HG02938 (cell line): Measurements from ENCODE around the gene NFATC4.

Source experiments
- ATAC-seq: cut with Tn5 transposase; IDR thresholded peaks from one replicate; pipeline ENCODE4 v1.9.1; 2021; ENCODE audit warnings: mild to moderate bottlenecking, moderate library complexity; ENCODE audit not compliant: unreplicated experiment

Gene NFATC4

DNA sequence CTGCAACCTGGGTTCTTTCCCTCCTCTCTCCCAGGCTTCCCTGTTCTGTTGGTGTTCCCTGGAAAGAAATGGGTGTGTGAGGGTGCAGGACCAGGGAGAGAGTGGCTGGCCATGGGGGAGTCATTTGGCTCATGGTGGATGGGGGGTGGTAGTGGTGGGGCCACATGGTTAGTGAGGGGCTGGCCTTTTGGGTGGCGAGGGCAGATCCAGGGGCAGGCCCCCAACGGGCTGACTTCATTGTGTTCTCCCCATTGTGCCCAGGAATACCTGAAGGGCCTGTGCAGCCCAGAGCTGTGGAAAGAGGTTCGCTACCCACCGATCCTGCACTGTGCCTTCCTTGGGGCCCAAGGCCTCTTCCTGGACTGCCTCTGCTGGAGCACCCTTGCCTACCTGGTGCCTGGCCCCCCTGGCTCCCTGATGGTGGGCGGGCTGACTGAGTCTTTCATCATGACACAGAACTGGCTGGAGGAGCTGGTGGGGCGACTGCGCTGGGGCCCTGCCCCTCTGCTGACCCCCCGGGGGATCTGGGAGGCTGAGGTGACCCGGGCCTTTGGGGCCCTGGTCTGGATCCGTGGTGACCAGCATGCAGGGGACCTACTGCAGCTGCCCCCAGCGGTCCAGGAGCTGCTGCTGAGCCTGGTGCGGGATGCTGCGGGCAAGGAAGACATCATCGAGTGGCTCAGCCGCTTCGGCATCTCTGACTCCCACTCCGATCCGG, 39.8 kb downstream of the NFATC4 start:
- no peak for ATAC-seq

DNA sequence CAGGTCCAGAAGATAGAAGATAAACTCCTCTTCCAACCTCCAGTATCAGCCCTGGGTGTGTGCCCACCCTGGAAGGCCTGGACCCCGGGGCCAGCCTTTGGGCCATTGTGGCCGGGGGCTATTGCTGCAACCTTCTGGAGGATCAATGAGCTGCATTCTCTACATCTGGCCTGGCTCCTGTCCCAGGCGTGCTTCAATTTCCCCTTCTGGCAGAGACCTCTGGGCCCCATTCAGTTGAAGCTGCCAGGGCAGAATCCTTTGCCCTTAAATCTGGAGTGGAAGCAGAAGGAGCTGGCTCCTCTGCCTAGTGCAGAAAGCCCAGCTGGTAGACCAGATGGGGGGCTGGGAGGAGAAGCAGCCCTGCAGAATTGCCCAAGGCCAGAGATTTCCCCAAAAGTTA, 40.8 kb downstream of the NFATC4 start:
- ATAC-seq = no peak

DNA sequence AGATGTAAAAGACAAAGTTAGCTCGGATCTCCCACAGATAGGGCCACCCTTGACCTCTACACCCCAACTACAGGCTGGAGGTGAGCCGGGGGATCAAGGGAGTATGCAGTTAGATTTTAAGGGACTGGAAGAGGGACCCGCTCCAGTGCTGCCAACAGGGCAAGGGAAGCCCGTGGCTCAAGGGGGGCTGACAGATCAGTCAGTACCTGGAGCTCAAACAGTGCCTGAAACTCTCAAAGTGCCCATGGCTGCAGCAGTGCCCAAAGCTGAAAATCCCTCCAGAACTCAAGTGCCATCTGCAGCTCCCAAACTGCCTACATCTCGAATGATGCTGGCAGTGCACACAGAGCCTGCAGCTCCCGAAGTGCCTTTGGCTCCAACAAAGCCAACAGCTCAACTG, 41.2 kb downstream of the NFATC4 start:
- ATAC-seq = no peak

DNA sequence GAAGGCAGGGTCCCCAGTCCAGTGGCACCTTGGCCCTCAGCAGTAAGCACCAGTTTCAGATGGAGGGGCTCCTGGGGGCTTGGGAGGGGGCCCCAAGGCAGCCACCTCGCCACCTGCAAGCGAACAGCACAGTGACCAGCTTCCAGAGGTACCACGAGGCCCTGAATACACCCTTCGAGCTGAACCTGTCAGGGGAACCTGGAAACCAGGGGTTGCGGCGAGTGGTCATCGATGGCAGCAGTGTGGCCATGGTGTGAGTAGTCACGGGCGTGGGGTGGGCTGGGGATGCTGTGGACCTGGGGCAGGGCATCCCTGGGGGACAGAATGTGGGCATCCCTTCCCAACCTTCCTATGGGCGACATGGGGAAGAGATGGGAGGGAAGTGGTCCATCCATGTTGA, 42.0 kb downstream of the NFATC4 start:
- no peak for ATAC-seq

DNA sequence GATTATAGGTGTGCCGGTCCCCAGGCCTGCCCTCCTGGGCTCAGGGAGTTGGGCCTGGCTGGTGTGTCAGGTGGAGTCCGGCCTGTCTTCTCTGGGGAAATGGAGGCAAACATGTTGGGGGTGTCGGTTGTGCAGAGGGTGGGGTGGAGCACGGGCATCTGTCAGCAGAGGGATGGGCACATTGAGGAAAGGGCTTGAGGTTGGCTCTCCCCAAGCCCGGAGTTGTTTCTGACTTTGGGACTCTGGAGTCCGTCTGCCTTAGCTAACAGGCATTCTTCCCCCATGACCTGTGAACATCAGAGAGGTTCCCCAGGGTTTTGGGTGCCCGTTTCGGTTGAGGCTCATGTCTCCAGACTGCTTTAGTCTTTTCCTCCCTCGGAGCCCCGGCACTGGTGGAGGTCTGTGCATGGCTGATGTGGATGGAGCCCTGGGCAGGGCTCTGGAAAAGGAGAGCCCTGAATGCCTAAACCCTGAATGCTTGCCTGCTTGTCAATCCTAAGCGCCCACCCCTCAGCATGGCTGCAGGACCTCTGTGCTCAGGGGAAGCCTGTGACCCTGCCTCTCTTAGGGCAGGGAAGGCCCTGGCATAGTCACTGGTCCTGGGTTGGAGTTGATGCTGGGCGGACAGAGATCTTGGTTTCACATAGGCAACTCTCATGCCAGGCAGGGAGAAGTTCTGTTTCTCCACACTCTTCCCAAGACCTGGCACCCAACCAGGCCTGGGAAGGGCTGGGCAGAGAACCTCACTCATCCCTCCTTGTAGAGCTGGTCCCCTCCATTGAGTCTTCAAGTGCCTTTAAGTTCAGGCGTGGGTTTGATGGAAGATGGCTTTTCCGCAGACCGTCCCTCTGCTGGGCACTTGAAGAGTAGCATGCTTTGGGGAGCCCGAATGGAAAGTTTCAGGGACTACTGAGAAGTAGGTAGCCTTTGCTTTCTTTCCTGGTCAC, 43.7 kb downstream of the NFATC4 start:
- no peak for ATAC-seq

DNA sequence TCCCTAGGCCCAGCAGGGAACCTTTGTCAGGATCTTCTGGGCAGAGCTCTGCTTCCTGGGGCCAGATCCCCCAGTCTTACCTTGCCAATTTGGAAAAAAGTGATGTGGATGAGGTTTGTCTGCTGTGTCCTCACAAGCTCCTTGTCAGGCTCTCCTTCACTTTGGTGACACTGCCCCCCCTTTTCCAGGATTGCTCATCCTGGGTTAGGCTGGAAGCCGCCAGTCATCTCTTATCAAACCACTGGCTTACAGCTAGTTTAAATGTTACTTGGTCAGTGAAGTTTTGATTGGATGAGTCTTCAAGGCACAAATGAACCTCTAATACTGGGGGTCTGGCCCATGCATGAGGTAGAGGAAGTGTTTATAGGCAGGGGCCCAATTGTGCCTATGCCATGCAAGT, 46.1 kb downstream of the NFATC4 start:
- ATAC-seq = no peak

DNA sequence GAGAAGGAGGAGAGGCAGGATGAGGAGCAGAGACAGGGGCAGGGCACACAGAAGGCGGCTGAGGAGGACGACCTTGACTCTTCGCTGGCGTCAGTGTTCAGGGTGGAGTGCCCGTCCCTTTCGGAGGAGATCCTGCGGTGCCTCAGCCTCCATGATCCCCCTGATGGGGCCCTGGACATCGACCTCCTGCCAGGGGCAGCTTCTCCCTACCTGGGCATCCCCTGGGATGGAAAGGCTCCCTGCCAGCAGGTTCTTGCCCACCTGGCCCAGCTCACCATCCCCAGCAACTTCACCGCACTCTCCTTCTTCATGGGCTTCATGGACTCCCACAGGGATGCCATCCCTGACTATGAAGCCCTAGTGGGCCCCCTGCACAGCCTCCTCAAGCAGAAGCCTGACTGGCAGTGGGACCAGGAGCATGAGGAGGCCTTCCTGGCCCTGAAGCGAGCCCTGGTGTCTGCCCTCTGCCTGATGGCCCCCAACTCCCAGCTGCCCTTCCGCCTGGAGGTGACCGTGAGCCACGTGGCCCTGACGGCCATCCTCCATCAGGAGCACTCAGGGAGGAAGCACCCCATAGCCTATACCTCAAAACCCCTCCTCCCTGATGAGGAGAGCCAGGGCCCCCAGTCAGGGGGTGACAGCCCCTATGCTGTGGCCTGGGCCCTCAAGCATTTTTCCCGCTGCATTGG, 46.9 kb downstream of the NFATC4 start:
- ATAC-seq = no peak

DNA sequence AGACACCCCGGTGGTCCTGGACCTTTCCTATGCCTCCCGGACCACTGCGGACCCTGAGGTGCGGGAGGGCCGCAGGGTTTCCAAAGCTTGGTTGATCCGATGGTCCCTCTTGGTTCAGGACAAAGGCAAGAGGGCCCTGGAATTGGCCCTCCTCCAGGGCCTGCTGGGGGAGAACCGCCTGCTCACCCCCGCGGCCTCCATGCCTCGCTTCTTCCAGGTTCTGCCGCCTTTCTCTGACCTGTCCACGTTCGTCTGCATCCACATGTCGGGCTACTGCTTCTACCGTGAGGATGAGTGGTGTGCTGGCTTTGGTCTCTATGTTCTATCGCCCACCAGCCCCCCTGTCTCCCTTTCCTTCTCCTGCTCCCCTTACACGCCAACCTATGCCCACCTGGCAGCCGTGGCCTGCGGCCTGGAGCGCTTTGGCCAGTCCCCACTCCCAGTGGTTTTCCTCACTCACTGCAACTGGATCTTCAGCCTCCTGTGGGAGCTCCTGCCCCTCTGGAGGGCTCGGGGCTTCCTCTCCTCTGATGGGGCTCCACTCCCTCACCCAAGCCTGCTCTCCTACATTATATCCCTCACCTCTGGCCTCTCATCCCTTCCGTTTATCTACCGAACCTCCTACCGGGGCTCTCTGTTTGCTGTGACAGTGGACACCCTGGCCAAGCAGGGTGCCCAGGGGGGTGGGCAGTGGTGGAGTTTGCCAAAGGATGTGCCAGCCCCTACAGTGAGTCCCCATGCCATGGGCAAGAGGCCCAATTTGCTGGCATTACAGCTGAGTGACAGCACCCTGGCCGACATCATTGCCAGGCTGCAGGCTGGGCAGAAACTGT, 47.7 kb downstream of the NFATC4 start:
- no peak for ATAC-seq

DNA sequence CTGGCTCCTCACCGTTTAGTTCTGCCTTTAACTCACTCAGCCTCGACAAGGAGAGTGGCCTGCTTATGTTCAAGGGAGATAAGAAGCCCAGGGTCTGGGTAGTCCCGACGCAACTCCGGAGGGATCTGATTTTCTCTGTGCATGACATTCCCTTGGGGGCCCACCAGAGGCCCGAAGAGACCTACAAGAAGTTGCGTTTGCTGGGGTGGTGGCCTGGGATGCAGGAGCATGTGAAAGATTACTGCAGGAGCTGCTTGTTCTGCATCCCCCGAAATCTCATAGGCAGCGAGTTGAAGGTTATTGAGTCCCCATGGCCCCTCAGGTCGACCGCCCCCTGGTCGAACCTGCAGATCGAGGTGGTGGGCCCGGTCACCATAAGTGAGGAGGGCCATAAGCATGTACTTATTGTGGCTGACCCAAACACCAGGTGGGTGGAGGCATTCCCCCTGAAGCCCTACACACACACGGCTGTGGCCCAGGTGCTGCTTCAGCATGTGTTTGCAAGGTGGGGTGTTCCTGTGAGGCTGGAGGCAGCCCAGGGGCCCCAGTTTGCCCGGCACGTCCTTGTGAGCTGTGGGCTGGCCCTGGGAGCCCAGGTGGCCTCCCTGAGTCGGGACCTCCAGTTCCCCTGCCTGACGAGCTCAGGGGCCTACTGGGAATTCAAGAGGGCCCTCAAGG, 48.4 kb downstream of the NFATC4 start:
- ATAC-seq = no peak

DNA sequence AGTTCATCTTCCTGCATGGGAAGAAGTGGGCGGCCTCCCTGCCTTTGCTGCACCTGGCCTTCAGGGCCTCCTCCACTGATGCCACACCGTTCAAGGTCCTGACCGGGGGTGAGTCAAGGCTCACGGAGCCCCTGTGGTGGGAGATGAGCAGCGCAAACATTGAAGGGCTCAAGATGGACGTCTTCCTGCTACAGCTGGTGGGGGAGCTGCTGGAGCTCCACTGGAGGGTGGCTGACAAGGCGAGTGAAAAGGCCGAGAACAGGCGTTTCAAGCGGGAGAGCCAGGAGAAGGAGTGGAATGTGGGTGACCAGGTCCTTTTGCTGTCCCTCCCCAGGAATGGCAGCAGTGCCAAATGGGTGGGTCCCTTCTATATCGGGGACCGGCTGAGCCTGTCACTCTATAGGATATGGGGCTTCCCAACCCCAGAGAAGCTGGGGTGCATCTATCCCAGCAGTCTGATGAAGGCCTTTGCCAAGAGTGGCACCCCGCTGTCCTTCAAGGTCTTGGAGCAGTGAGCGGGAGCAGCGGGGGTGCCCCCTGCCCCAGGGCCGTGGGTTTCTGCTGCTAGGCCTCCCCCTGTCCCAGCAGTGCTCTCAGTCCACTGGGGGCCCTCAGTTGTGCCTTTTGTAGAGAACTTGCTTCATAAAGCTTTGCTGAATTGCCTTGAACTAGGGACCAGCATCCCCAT, 49.1 kb downstream of the NFATC4 start:
- no peak for ATAC-seq

DNA sequence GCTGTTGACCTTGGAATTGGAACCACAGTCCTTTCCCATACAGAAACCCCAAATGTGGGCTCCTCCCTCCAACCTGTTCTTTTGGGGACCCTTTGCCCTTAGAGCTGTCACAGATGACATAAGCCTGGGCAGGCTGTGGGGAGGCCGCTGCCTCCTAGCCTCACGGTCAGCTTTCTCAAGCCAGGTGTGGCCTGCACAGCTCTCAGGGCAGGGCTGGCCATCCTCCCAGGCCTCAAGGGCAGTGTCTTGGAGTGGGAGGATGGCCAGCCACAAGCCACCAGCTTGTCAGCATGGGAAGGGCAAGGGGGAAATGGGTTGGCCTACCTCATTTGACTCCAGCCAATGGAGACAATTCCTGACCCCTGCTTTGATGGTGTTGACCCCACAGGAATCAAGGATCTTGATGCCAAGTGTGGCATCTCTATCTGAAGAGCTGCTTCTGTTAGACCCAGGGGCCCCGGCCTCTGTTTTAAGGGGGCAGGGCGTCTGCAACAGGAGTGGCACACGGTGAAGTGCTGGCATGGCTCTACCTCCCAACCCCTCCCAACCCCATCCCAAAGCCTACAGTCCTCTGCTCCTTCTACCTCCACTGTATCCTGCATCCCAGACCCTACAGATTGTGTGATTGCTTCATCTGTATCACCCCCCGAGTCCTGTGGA, 50.0 kb downstream of the NFATC4 start:
- no peak for ATAC-seq

DNA sequence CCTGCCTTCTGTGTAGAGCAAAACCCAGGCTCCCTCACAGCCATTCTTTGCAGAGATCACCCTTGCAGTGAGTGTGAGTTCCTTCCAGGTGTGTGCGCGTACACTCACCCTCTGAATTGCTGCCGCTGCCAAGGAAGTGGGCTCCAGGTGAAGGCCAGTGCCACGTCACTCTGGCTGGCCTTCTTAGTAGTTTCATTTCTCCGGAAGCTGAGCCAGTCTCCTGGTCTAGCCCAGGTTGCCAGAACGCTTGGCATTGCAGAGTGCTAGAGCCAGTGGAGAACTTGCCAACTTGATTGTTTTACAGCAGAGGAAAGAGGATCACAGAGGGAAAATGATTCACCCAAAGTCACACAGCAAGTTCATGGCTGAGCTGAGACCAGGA, 50.5 kb downstream of the NFATC4 start:
- ATAC-seq = no peak

DNA sequence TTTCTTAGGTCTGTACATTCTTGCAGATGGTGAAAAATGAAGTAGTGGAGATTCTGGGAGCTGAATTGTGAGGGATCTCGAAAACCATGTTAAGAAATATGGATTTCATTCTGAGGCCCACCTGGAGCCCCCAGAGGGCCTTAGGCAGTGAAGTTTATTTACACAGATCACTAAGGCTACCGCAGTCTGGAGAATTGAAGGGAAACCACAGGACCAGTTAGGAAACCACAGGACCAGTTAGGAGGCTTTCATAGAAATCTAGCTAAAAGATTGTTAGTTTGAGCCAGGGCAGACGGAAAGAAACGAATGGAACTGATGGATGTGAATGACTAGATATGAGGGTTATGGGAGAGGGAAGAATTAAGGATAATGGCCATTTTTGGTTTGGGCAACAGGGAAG, 54.3 kb downstream of the NFATC4 start:
- no peak for ATAC-seq

DNA sequence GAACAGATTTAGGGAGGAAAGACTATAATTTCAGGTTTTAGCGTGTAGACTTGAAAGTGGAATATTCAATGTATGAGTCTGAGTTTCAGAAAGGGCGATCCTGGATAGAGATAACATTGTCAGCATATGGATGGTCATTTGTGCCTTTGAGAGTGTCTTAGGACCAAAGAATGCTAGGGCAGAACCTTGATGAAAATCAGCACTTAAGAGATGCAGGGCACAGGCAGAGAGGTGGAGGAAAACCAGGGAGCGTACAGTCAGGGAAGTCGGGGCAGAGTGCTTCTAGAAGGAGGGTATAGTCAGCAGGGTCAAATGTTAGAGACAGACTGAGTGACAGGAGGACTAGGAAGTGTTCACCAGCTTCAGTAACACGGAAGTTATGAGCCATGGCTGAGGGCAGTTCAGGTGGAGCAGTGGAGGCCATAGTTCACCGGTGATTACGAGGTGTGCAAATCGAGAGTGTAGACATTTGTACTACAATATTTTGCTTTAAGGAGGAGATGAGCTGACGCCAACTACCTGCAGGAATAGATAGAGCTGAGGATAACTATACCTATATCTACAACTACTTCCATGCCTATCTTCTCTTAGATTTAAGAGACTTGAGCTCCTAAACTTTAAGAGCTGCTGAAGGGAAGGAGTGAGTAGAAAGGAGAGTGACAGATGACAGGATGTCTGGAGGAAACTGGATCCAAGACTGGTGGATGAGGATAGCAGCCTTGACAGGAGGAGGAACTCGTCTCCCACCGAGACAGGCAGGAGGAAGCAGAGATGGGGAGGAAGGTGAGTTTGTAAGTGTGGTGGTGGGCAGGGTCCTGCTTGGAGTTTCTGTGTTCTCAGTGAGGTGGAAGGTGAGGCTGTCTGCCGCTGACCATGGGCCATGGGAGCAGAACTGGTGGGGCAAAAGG, 55.0 kb downstream of the NFATC4 start:
- no peak for ATAC-seq

DNA sequence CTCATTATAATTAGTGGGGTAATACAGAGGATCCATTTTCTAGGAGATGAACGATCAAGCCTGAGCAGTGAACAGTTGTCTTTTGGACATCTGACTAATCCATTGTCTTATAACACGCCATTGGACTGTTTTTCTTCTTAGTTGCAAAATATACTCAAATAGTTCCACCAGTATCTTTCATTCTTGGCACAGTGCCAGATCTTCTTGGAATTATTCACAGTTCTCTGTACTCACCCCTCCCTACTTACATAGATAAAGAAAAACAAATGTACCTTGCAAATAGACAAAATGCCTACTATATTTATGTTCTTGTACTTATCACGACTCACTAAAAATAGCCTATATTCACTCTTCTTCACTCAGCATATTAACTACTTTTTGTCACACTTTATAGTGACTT, 57.7 kb downstream of the NFATC4 start:
- no peak for ATAC-seq

DNA sequence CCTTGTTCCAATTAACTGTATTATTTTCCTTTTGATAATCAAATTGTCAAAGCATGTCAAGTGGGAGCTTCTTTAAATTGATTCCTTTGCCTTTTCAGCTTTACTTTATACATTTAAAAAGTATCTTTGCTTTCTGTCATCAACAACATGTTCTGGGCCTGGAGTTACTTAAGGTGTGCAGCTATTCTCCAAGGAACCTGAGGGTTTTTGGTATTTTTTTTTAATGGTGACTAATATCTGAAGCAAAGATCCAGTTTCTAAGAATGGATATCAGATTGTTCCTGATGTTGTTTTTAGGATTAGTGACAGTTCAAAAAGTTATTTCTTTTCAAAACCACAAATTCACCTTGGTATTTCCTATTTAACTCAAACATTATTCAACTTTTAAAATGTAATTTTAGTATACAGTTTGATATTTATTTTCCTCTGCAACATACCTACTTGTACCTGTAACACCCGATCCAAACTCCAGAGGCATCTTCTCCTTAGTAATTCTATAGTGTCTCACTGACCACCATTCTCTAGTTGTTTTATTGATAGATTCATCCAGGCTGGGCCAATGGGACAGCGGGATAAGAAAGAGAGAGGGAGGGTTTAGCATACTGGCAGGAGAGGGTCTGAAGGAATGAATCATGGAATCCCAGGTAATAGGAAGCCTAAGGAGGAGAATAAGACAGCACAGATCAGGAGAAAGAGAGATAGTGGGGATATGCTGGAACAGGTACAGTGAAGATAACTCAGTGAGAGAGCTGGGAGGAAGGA, 58.3 kb downstream of the NFATC4 start:
- no peak for ATAC-seq

DNA sequence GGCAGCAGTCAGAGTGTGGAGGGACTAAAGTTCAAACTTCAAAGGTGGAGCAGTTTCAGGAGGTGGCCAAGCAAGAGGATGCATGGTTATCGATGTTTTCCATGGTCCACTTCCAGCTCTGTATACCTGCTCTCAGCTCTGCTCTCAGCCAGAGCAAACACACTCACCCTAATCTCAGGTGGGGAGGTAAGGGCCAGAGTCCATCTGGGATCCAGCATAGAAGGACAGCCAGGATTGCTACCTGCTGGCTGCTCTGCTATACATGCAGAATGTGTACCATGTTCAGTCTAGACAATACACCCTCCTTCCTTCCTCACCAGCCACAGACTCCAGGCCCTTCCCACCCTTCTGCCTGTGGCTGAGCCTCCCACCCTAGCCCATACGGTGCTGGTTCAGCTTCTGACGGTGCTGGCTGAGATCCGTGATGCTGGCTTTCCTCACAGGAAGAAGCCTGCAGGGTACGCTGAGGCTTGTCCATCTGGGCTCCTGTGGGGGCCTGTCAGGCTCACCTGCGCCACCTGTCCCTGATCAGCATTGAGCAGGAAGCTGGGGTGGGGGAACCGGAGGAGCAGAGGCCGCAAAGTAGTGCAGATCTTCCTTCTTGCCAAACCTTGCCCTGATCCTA, 59.0 kb downstream of the NFATC4 start:
- ATAC-seq = no peak
